ENCODE data around the gene CCR5AS.

Gene CCR5AS

DNA sequence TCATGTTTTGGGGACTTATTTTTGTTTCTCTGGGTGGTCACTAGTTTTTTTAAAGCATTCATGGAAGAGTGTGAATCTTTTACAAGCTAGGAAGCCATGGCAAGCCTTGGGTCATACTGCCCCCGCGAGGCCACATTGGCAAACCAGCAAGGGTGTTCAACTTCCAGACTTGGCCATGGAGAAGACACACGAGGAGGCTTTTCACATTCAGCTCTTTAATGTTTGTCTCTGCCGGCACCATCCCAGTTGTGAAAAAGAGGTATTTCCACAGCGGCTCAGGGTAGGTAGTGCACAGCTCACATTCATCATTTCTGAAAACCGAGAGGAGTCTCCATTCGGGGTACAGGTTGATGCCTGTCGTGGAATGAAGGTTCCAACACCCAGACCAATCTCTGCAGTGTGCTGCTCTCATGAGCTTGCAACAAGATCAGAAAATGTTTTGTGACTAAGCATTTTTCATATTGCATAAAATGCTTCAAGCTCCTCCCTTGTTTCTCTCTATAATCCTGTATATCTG lies 28.4 kb downstream of the CCR5AS start:
- in situ Hi-C loops (cut with HindIII; ENCODE audit: low pct_unique_long_range_greater_than_20kb, low sequenced_read_pairs): no loop called here
- no peak for TF ChIP-seq JUND (IDR thresholded peaks at IDR 0.05; ENCODE audit: low read depth)
- peak; percentile 44 to 73 for DNase-seq (ENCODE audit: low read depth in 1 of 2, low spot score in 1 of 2)

DNA sequence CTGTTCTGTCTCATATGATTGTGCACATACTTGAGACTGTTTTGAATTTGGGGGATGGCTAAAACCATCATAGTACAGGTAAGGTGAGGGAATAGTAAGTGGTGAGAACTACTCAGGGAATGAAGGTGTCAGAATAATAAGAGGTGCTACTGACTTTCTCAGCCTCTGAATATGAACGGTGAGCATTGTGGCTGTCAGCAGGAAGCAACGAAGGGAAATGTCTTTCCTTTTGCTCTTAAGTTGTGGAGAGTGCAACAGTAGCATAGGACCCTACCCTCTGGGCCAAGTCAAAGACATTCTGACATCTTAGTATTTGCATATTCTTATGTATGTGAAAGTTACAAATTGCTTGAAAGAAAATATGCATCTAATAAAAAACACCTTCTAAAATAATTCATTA lies 31.1 kb downstream of the CCR5AS start:
- DNase-seq (ENCODE audit: low read depth in 1 of 2, low spot score in 1 of 2): no peak
- in situ Hi-C loops (cut with HindIII; ENCODE audit: low pct_unique_long_range_greater_than_20kb, low sequenced_read_pairs): no loop called here
- no peak for TF ChIP-seq JUND (IDR thresholded peaks at IDR 0.05; ENCODE audit: low read depth)

DNA sequence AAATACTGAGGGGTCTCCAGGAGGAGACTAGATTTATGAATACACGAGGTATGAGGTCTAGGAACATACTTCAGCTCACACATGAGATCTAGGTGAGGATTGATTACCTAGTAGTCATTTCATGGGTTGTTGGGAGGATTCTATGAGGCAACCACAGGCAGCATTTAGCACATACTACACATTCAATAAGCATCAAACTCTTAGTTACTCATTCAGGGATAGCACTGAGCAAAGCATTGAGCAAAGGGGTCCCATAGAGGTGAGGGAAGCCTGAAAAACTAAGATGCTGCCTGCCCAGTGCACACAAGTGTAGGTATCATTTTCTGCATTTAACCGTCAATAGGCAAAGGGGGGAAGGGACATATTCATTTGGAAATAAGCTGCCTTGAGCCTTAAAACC lies 31.6 kb downstream of the CCR5AS start:
- no peak for TF ChIP-seq JUND (IDR thresholded peaks at IDR 0.05; ENCODE audit: low read depth)
- in situ Hi-C loops (cut with HindIII; ENCODE audit: low pct_unique_long_range_greater_than_20kb, low sequenced_read_pairs): no loop called here
- DNase-seq (ENCODE audit: low read depth in 1 of 2, low spot score in 1 of 2): no peak

DNA sequence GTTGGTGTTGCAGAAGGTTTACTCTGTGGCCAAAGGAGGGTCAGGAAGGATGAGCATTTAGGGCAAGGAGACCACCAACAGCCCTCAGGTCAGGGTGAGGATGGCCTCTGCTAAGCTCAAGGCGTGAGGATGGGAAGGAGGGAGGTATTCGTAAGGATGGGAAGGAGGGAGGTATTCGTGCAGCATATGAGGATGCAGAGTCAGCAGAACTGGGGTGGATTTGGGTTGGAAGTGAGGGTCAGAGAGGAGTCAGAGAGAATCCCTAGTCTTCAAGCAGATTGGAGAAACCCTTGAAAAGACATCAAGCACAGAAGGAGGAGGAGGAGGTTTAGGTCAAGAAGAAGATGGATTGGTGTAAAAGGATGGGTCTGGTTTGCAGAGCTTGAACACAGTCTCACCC lies 32.1 kb downstream of the CCR5AS start:
- DNase-seq (ENCODE audit: low read depth in 1 of 2, low spot score in 1 of 2): no peak
- TF ChIP-seq JUND (IDR thresholded peaks at IDR 0.05; ENCODE audit: low read depth): no peak
- in situ Hi-C loops (cut with HindIII; ENCODE audit: low pct_unique_long_range_greater_than_20kb, low sequenced_read_pairs): no loop called here

DNA sequence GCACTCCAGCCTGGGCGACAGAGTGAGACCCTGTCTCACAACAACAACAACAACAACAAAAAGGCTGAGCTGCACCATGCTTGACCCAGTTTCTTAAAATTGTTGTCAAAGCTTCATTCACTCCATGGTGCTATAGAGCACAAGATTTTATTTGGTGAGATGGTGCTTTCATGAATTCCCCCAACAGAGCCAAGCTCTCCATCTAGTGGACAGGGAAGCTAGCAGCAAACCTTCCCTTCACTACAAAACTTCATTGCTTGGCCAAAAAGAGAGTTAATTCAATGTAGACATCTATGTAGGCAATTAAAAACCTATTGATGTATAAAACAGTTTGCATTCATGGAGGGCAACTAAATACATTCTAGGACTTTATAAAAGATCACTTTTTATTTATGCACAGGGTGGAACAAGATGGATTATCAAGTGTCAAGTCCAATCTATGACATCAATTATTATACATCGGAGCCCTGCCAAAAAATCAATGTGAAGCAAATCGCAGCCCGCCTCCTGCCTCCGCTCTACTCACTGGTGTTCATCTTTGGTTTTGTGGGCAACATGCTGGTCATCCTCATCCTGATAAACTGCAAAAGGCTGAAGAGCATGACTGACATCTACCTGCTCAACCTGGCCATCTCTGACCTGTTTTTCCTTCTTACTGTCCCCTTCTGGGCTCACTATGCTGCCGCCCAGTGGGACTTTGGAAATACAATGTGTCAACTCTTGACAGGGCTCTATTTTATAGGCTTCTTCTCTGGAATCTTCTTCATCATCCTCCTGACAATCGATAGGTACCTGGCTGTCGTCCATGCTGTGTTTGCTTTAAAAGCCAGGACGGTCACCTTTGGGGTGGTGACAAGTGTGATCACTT lies 34.1 kb downstream of the CCR5AS start:
- in situ Hi-C loops (cut with HindIII; ENCODE audit: low pct_unique_long_range_greater_than_20kb, low sequenced_read_pairs): no loop called here
- no peak for TF ChIP-seq JUND (IDR thresholded peaks at IDR 0.05; ENCODE audit: low read depth)
- peak in 1 of 2 experiments; percentile 73 for DNase-seq (ENCODE audit: low read depth in 1 of 2, low spot score in 1 of 2)

DNA sequence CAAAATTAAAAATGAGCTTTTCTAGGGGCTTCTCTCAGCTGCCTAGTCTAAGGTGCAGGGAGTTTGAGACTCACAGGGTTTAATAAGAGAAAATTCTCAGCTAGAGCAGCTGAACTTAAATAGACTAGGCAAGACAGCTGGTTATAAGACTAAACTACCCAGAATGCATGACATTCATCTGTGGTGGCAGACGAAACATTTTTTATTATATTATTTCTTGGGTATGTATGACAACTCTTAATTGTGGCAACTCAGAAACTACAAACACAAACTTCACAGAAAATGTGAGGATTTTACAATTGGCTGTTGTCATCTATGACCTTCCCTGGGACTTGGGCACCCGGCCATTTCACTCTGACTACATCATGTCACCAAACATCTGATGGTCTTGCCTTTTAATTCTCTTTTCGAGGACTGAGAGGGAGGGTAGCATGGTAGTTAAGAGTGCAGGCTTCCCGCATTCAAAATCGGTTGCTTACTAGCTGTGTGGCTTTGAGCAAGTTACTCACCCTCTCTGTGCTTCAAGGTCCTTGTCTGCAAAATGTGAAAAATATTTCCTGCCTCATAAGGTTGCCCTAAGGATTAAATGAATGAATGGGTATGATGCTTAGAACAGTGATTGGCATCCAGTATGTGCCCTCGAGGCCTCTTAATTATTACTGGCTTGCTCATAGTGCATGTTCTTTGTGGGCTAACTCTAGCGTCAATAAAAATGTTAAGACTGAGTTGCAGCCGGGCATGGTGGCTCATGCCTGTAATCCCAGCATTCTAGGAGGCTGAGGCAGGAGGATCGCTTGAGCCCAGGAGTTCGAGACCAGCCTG lies 35.1 kb downstream of the CCR5AS start:
- no peak for TF ChIP-seq JUND (IDR thresholded peaks at IDR 0.05; ENCODE audit: low read depth)
- no peak for DNase-seq (ENCODE audit: low read depth in 1 of 2, low spot score in 1 of 2)
- in situ Hi-C loops (cut with HindIII; ENCODE audit: low pct_unique_long_range_greater_than_20kb, low sequenced_read_pairs): no loop called here

DNA sequence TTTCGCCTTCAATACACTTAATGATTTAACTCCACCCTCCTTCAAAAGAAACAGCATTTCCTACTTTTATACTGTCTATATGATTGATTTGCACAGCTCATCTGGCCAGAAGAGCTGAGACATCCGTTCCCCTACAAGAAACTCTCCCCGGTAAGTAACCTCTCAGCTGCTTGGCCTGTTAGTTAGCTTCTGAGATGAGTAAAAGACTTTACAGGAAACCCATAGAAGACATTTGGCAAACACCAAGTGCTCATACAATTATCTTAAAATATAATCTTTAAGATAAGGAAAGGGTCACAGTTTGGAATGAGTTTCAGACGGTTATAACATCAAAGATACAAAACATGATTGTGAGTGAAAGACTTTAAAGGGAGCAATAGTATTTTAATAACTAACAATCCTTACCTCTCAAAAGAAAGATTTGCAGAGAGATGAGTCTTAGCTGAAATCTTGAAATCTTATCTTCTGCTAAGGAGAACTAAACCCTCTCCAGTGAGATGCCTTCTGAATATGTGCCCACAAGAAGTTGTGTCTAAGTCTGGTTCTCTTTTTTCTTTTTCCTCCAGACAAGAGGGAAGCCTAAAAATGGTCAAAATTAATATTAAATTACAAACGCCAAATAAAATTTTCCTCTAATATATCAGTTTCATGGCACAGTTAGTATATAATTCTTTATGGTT lies 35.9 kb downstream of the CCR5AS start, which contains the start of gene CCR5:
TSS of gene CCR5 (plus strand) at position 108 of the 680 bp plus-strand sequence. CDS start 1,957 bp downstream, outside the sequence.
- DNase-seq (ENCODE audit: low read depth in 1 of 2, low spot score in 1 of 2): no peak
- in situ Hi-C loops (cut with HindIII; ENCODE audit: low pct_unique_long_range_greater_than_20kb, low sequenced_read_pairs): no loop called here
- TF ChIP-seq JUND (IDR thresholded peaks at IDR 0.05; ENCODE audit: low read depth): no peak

DNA sequence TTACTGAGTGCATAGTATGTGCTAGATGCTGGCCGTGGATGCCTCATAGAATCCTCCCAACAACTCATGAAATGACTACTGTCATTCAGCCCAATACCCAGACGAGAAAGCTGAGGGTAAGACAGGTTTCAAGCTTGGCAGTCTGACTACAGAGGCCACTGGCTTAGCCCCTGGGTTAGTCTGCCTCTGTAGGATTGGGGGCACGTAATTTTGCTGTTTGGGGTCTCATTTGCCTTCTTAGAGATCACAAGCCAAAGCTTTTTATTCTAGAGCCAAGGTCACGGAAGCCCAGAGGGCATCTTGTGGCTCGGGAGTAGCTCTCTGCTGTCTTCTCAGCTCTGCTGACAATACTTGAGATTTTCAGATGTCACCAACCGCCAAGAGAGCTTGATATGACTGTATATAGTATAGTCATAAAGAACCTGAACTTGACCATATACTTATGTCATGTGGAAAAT lies 37.2 kb downstream of the CCR5AS start:
- no peak for DNase-seq (ENCODE audit: low read depth in 1 of 2, low spot score in 1 of 2)
- in situ Hi-C loops (cut with HindIII; ENCODE audit: low pct_unique_long_range_greater_than_20kb, low sequenced_read_pairs): no loop called here
- no peak for TF ChIP-seq JUND (IDR thresholded peaks at IDR 0.05; ENCODE audit: low read depth)

DNA sequence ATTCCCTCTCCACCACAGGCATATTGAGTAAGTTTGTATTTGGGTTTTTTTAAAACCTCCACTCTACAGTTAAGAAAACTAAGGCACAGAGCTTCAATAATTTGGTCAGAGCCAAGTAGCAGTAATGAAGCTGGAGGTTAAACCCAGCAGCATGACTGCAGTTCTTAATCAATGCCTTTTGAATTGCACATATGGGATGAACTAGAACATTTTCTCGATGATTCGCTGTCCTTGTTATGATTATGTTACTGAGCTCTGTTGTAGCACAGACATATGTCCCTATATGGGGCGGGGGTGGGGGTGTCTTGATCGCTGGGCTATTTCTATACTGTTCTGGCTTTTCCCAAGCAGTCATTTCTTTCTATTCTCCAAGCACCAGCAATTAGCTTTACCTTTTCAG lies 37.7 kb downstream of the CCR5AS start:
- TF ChIP-seq JUND (IDR thresholded peaks at IDR 0.05; ENCODE audit: low read depth): no peak
- in situ Hi-C loops (cut with HindIII; ENCODE audit: low pct_unique_long_range_greater_than_20kb, low sequenced_read_pairs): no loop called here
- no peak for DNase-seq (ENCODE audit: low read depth in 1 of 2, low spot score in 1 of 2)

DNA sequence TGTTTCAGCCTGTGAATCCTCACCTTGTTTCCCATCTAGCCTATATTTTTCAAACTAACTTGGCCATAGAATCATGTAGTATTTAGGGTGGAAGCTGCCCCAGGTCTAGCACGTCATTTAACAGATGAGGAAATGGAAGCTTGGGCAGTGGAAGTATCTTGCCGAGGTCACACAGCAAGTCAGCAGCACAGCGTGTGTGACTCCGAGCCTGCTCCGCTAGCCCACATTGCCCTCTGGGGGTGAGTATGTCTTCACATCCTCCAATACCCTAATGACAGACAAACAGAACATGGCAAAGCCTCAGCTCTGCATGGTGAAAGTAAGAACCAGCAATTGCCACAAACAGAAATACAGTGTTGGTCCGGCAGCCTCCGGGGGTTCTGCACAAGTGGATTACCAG lies 38.3 kb downstream of the CCR5AS start:
- DNase-seq (ENCODE audit: low read depth in 1 of 2, low spot score in 1 of 2): peak in 1 of 2 experiments; percentile 80
- in situ Hi-C loops (cut with HindIII; ENCODE audit: low pct_unique_long_range_greater_than_20kb, low sequenced_read_pairs): no loop called here
- TF ChIP-seq JUND (IDR thresholded peaks at IDR 0.05; ENCODE audit: low read depth): no peak

DNA sequence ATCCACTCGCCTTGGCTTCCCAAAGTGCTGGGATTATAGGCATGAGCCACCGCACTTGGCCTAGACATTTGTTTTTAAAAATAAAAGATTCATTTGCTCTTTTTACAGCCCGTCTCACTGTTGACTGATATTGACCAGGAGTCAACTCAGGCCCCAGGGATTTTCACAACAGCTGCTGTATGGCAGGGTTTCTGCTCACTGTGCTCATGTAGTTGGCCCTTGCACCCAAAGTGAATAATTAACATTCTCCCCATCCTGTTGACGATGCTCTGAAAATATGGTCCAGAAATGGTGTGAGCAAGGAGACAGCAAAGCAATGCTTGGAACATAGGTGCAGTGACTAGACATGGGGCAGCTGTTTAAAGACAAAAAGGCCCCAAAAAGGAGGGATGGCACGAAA lies 39.1 kb downstream of the CCR5AS start:
- TF ChIP-seq JUND (IDR thresholded peaks at IDR 0.05; ENCODE audit: low read depth): no peak
- in situ Hi-C loops (cut with HindIII; ENCODE audit: low pct_unique_long_range_greater_than_20kb, low sequenced_read_pairs): no loop called here
- no peak for DNase-seq (ENCODE audit: low read depth in 1 of 2, low spot score in 1 of 2)
